ENCODE measurements around the gene CHMP2A. TPM values are rescaled to one million over a fixed set of nuclear protein-coding genes. Genes with fewer than 3 reads are reported as not detected.

The CHMP2A gene
- total and polyA plus RNA-seq, 2 of the 8 experiments (the other 6 are each of a cell fraction or from before 2014, with no cell fraction given), result 70.0 to 132 TPM

GRCh38 chr19:58553799-58554493 is 959 bp downstream of the CHMP2A start:
- Histone ChIP-seq H4K91ac (replicated peaks; ENCODE audit: insufficient read length, low read length) (no peak overlapping the region), H3K56ac (replicated peaks; ENCODE audit: insufficient read length, low read depth, low read length) (no peak overlapping the region), H3K14ac (ENCODE audit: insufficient read length) (no peak overlapping the region), H2AK5ac (ENCODE audit: low read depth, low read length) (no peak overlapping the region), H3K27me3 (replicated peaks in 1 of 4; ENCODE audit: control insufficient read depth in 3 of 4, extremely low read depth in 1 of 4, insufficient read depth in 3 of 4, low read length in 3 of 4) (no peaks in the 10 kb centered on the region), H3K23ac (ENCODE audit: insufficient read length) (no peak overlapping the region), H3K79me2 (ENCODE audit: control insufficient read depth in 1 of 2, insufficient read depth in 2 of 2, low read length in 2 of 2) (peaks cover 7 to 27% of the 10 kb centered on the region in 2 experiments), H3K4me1 (replicated peaks in 1 of 4; ENCODE audit: control insufficient read depth in 3 of 4, insufficient read depth in 4 of 4, low read length in 3 of 4) (peaks cover 0 to 21% (median 12%) of the 10 kb centered on the region in 4 experiments; a peak in 6 of 7 replicates), H3K4me3 (ENCODE audit: extremely low read depth in 1 of 4, insufficient read depth in 2 of 4, low read depth in 3 of 4, low read length in 4 of 4) (peak overlapping the region; percentile 62 to 79 (median 68)), H3K4me2 (ENCODE audit: insufficient read depth in 1 of 2, low read depth in 2 of 2, low read length in 2 of 2) (peak overlapping the region; percentile 76 to 88), H3K9me3 (ENCODE audit: insufficient read depth in 2 of 2, low read depth in 1 of 2, low read length in 1 of 2) (no peaks in the 10 kb centered on the region), H3K79me1 (ENCODE audit: low read depth, low read length) (peaks cover 8% of the 10 kb centered on the region), H4K20me1 (replicated peaks in 1 of 2; ENCODE audit: control insufficient read depth in 1 of 2, insufficient read depth in 2 of 2, low read length in 2 of 2) (peaks cover 7 to 24% of the 10 kb centered on the region in 2 experiments), H3K27ac (ENCODE audit: low read depth, low read length) (peak overlapping the region; percentile 65), H2BK5ac (ENCODE audit: low read depth, low read length) (peak overlapping the region; percentile 95; the same call in 1 of the 2 replicates), H4K5ac (ENCODE audit: insufficient read length, low read depth, low read length) (no peak overlapping the region), H2BK12ac (ENCODE audit: low read depth, low read length) (no peak overlapping the region), H3K4ac (replicated peaks; ENCODE audit: insufficient read length, low read depth, low read length) (no peak overlapping the region), H2AFZ (ENCODE audit: low read length) (no peak overlapping the region), H4K8ac (ENCODE audit: extremely low read depth, insufficient read depth, low read length) (no peak overlapping the region), H2BK120ac (replicated peaks; ENCODE audit: low read depth, low read length) (no peak overlapping the region), H3K36me3 (ENCODE audit: control insufficient read depth in 2 of 4, insufficient read depth in 4 of 4, low read length in 3 of 4) (peaks cover 28 to 49% (median 40%) of the 10 kb centered on the region in 4 experiments), H3K18ac (ENCODE audit: extremely low read depth, low read length) (0 out of 2 replicates have a peak overlapping the region, but pooled peaks have one; percentile 92), H2BK15ac (ENCODE audit: low read length) (peak overlapping the region; percentile 46; the same call in 1 of the 2 replicates), H2BK20ac (ENCODE audit: low read length) (no peak overlapping the region), H3K23me2 (ENCODE audit: low read depth, low read length) (peaks cover 16% of the 10 kb centered on the region), H3K9ac (replicated peaks in 1 of 4; ENCODE audit: extremely low read depth in 1 of 4, low read depth in 3 of 4, low read length in 3 of 4) (peak overlapping the region in 3 of 4 experiments; percentile 72 to 91 (median 88); a peak in 6 of 7 replicates)
- POLR2A ChIA-PET (ENCODE audit: partially characterized antibody), result interaction anchor here (0.5 to 13.8 kb wide), 17 partner anchors 9 to 599 kb away, joined by 3 to 650 read pairs (median 6); partner anchors contain the start of genes MZF1, RNF225, RPS5 and SLC27A5
- FAIRE-seq (no peak), DNase-seq (ENCODE audit: low read depth in 1 of 2, low spot score in 2 of 2) (peak in 1 of 2 experiments; percentile 59)
- CTCF ChIA-PET (ENCODE audit: partially characterized antibody), result interaction anchor here (0.7 to 4.6 kb wide), 6 partner anchors 8 to 40 kb away, joined by 3 to 33 read pairs (median 6); partner anchors contain the start of genes TRIM28 and ZBTB45
- WGBS, 2 experiments (ENCODE audit: extremely low coverage in 1 of 2, insufficient coverage in 1 of 2, insufficient read length in 1 of 2, insufficient replicate concordance in 2 of 2, low coverage in 1 of 2, low lambda C conversion rate in 2 of 2, missing lambda C conversion rate in 1 of 2), result 73% methylated on average over 18 of the region's 18 CpGs; no CpG with 5 or more reads in 1 of the 2 experiments
- TF ChIP-seq HDAC2 (IDR thresholded peaks at IDR 0.05; ENCODE audit: borderline replicate concordance in 1 of 2, low read depth in 2 of 2, low read length in 2 of 2), result no peak
- no peak for TF ChIP-seq SP1 (IDR thresholded peaks at IDR 0.05; ENCODE audit: low read depth, low read length)
- no peak for TF ChIP-seq USF2 (IDR thresholded peaks at IDR 0.05; ENCODE audit: low read length)
- TF ChIP-seq SP4 (IDR thresholded peaks at IDR 0.05; ENCODE audit: low read length), result no peak
- no peak for TF ChIP-seq TBP (IDR thresholded peaks at IDR 0.05; ENCODE audit: low read depth, low read length)

All from H1 (cell line).